ENCODE measurements around the gene CA10. TPM values are rescaled to one million over a fixed set of nuclear protein-coding genes. Genes with fewer than 3 reads are reported as not detected.

CA10 gene
- total RNA-seq, 2 experiments from 2014 or later, result not detected

DNA sequence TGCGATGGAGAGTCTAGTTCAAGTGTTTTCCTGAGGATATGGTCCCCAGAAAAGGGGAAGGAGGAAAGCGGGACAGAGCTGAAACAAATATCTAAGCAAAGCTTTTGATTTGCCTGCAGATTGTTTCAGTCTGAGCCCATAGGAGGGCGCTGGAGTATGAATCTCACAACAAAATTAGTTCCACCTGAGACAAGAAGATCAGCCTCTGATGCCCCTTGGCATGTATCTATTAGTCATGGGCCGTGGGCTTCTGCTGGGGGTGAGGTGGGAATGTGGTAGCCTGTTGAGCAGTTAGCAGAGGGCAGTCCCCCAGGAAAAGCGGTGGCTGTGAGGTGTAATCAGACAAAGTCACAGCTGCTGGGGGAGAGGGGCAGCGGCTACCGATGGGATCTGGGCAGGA lies 446.9 kb downstream of the CA10 start:
- Mint-ChIP-seq H3K4me1 (no peaks in the 10 kb centered on the region), H3K9me3 (no peaks in the 10 kb centered on the region), H3K27ac (no peak overlapping the region), H3K27me3 (peaks cover 16% of the 10 kb centered on the region), H3K36me3 (ENCODE audit: low read depth) (no peaks in the 10 kb centered on the region), H3K4me3 (no peak overlapping the region)
- POLR2A ChIA-PET, result no interaction called here
- CTCF ChIA-PET, result no interaction called here
- no peak for DNase-seq

DNA sequence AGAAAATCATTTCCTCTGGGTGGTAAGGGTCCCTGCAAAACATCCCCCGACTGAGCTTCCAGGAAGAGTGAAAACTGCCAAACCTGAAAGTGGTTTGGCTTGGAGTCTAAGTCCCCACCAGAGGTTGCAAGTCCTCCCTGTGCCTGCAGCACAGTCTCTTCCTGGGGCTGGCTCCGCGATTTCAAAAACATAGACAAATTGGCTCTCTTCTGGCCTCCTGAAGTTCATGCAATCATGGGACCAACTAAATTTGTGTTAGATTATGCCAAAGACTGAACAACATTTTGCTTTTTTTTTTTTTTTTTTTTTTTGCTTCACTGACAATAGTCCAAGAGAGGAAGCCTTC lies 447.9 kb downstream of the CA10 start:
- Mint-ChIP-seq H3K4me1 (no peaks in the 10 kb centered on the region), H3K27me3 (peaks cover 16% of the 10 kb centered on the region), H3K9me3 (no peaks in the 10 kb centered on the region), H3K36me3 (ENCODE audit: low read depth) (no peaks in the 10 kb centered on the region), H3K4me3 (no peak overlapping the region), H3K27ac (no peak overlapping the region)
- no peak for DNase-seq
- ChIA-PET CTCF (no interaction called here), POLR2A (no interaction called here)

DNA sequence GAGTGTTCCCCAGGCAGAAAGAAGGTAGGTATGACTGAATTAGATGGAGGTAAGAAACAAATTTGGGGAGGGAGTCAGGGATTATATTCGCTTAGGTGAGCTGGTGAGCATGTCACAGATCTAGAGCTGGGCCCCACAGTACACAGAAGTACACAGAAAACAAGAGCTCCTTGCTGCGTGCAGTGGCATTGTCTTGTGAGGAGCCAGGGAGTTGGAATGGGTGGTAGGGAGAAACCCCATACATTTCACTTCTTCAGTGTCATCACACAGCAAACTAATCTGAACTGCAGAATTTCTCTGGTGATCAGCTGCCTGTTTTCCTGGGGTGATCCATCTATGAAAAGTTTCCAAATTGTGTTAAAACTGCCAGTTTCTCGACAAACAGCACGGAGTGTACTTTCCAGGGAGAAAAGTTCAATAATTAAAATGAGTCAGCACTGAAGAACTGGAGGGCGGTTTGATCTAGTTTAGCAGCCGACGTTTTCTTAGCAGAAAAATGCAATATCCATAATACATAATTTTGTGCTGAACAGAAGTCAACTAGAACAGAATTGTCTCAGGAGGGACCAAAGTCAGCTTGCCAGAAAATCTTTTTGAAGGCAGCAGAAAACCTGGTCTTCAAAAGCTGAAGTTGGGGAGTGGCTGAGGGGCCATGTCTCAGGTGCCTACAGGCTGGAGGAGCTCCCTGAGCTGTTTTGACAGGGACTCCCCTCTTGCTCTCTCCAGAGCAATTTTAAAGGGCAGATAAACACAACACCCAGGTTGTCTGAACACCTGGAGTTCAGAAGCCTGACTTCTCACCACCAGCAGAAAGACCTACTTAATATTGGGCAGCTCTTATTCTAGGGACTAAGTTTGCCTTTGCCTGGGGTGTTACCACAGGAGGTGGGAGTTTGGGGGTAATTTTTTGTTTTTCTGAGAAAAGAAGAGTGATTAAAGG lies 448.6 kb downstream of the CA10 start:
- no peak overlapping the region for H3K27ac Mint-ChIP-seq
- no peak overlapping the region for H3K4me3 Mint-ChIP-seq
- POLR2A ChIA-PET, result no interaction called here
- CTCF ChIA-PET, result no interaction called here
- DNase-seq, result no peak
- H3K27me3 Mint-ChIP-seq, result peaks cover 16% of the 10 kb centered on the region
- no peaks in the 10 kb centered on the region for H3K9me3 Mint-ChIP-seq
- no peaks in the 10 kb centered on the region for H3K4me1 Mint-ChIP-seq
- no peaks in the 10 kb centered on the region for H3K36me3 Mint-ChIP-seq (ENCODE audit: low read depth)

DNA sequence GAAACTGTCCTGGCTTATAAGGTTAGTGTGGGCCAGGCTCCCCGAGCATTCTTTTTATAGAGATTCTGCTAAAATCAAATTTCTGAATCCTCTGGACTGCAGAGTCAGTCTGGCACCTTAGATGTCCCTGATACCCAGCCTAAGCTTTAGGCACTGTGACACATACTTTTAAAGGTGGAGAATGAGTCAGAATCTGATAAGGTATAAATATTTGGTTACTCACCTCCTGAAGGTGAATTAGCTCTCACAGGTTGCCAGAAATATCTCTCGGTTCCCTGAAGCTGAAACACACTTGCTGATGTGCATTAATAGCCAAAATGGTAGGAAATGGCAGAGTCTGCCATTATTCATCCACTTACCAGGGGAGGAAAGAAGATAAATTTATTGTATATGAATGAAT lies 451.3 kb downstream of the CA10 start:
- Mint-ChIP-seq H3K9me3 (no peaks in the 10 kb centered on the region), H3K36me3 (ENCODE audit: low read depth) (no peaks in the 10 kb centered on the region), H3K27ac (no peak overlapping the region), H3K4me3 (no peak overlapping the region), H3K27me3 (peaks cover 12% of the 10 kb centered on the region), H3K4me1 (no peaks in the 10 kb centered on the region)
- POLR2A ChIA-PET, result no interaction called here
- DNase-seq, result no peak
- CTCF ChIA-PET, result no interaction called here

DNA sequence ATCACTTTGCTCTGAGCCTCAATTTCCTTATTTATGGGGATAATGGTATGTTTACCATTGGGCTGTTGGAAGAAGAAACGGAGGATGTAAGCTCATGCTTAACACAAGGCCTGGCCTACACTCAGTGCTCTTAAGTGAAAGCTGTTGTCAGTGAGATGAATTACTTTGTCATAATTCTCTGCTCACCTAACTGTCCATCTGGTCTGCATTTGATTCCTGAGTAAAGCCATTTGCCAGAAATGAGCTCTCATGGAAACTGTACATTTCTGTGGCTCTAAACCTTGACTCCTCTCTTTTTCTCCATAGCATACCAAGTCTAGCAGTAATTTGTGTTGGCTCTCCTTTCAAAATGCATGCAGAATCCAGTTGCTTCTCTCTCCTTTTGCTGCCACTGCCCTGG lies 452.4 kb downstream of the CA10 start:
- Mint-ChIP-seq H3K4me3 (no peak overlapping the region), H3K9me3 (no peaks in the 10 kb centered on the region), H3K27ac (no peak overlapping the region), H3K27me3 (peaks cover 5% of the 10 kb centered on the region), H3K36me3 (ENCODE audit: low read depth) (no peaks in the 10 kb centered on the region), H3K4me1 (no peaks in the 10 kb centered on the region)
- POLR2A ChIA-PET, result no interaction called here
- CTCF ChIA-PET, result no interaction called here
- DNase-seq, result no peak

DNA sequence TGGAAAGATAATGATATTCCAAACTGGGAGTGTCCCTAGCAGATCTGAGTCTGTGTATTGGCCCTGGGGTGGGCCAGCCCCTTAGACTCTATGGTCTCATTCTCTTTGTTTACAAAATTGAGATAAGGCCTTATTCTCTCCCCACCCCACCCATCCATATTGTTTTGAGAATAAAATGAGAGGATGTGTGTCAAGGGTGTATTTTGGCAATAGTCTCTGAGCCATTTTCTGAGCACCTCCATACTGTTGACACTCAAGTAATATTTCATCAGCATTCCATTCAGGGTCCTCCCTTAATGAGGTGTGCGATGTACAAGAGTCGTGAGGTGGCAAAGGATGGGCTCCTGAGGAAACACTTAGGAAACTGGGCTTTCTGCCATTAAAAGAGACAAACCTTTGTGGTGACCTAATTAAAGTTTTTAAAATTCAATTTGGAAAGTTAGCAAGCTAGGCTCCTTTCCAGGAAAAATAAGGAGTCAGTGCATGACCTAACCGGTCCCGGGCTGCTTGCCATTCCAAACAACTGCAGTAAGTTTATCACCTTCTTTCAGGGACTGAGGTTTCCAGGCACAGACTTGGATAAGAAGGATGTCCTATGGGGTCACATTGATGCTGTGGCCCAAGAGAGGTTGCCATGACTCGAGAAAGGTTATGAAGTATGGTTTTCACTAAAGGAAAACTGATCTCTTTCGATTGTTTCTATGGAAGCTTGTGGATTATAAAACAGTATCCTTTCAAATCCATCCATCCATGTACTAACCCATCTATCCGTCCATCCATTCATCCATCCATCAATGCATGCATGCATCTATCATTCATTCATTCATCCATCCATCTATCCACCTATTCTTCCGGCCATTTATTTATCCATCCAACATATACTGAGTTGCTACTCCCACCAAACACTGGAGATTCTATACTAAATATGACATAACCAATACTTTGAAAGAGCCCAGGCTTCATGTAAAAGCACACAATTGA lies 454.9 kb downstream of the CA10 start:
- Mint-ChIP-seq H3K27me3 (no peaks in the 10 kb centered on the region), H3K27ac (no peak overlapping the region), H3K9me3 (no peaks in the 10 kb centered on the region), H3K36me3 (ENCODE audit: low read depth) (no peaks in the 10 kb centered on the region), H3K4me1 (no peaks in the 10 kb centered on the region), H3K4me3 (no peak overlapping the region)
- ChIA-PET CTCF (no interaction called here), POLR2A (no interaction called here)
- no peak for DNase-seq

DNA sequence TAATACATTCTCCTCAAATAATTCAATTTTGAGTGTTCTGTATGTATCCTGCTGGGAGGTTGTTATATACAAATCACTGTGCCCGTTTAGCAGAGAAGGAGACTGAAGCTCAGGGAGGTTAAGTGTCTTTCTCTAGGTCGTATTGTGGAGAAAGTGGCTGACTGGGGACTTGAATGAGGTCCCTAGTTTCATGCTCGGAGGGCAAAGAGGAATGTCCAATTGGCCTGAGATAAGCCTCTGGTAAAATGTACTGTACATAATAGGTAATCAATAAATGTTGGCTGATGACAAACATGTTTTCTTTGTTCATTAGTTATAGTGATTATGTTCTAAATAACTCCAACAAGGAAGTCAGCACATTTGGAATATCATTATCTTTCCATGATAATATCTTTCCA lies 455.6 kb downstream of the CA10 start:
- DNase-seq, result no peak
- CTCF ChIA-PET, result no interaction called here
- Mint-ChIP-seq H3K9me3 (no peaks in the 10 kb centered on the region), H3K27me3 (no peaks in the 10 kb centered on the region), H3K4me3 (no peak overlapping the region), H3K27ac (no peak overlapping the region), H3K36me3 (ENCODE audit: low read depth) (no peaks in the 10 kb centered on the region), H3K4me1 (no peaks in the 10 kb centered on the region)
- POLR2A ChIA-PET, result no interaction called here

DNA sequence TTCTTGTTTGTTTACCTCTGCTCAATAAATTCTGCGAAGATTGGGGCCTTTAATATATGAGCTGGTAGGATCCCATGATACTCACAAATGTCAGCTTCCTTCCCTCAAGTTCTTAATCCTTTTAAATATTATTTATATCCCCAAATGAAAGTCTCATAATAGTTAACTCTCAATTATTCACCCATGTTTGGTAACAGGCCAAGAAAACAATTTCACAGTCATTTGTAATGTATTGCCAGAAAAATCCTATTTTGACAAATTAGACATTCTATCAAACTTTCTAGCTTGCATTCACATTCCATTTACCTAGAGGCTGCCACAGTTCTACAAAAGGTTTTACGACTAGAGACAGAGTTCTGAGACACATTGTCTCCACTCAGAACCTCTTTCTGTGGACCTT lies 457.0 kb downstream of the CA10 start:
- Mint-ChIP-seq H3K4me3 (no peak overlapping the region), H3K27ac (no peak overlapping the region), H3K27me3 (peaks cover 9% of the 10 kb centered on the region), H3K4me1 (no peaks in the 10 kb centered on the region), H3K36me3 (ENCODE audit: low read depth) (no peaks in the 10 kb centered on the region), H3K9me3 (no peaks in the 10 kb centered on the region)
- ChIA-PET POLR2A (no interaction called here), CTCF (no interaction called here)
- DNase-seq, result no peak

DNA sequence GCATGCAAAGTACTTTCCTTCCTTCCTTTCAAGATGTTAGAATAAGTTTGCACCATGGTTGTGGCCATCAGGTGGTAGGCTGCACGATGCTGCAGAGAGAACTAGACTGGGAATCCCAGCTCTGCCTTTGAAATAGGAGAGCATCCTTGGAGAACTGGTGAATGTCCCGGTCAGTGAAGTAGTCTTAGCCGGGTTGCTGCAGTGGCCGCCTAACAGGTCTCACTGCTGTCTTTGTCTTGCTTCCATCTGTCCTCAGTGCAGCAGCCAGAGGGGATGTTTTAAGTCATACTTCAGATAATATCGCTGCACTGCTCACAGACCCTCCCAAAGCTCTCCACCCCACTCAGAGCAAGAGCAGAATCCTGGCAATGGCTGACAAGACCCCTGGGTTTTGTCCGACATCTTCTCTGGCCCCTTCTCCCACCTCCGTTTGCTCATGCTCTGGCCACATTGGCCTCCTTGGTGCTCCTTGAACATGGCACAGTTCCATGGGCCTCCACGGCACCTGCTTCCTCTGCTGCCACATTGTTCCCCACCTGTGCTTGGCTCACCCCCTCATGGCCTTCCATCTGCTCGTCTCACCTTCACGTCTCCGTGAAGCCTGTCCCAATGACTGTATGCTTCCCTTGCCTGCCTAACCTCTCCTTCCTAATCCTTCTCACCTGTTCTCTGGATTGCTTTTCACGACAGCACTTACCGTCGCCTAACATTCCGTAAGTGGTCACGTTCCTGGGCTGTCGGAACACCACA lies 458.3 kb downstream of the CA10 start:
- CTCF ChIA-PET, result no interaction called here
- no peak overlapping the region for H3K4me3 Mint-ChIP-seq

DNA sequence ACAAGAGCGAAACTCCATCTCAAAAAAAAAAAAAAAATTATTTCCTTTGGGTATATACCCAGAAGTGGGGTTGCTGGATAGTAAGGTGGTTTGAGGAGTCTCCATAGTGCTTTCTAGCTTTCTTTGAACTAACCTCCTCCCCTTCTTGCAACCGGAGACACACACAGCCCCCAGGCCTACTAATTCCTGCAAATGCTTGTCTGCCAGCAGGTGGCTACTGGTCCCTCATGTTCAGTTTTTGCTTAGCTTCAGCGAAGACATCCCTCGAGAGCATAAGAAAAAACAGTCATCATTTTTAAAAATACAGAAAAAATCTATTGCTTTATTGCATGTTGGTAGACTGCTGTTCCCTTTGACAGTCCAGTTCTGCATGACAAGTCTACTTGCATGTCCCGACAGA lies 459.2 kb downstream of the CA10 start:
- Mint-ChIP-seq H3K27me3 (peaks cover 18% of the 10 kb centered on the region), H3K27ac (no peak overlapping the region), H3K4me3 (no peak overlapping the region), H3K4me1 (no peaks in the 10 kb centered on the region), H3K9me3 (no peaks in the 10 kb centered on the region), H3K36me3 (ENCODE audit: low read depth) (no peaks in the 10 kb centered on the region)
- CTCF ChIA-PET, result no interaction called here
- no peak for DNase-seq
- POLR2A ChIA-PET, result no interaction called here

More for the DNA sequence above, 458.3 kb downstream of the CA10 start:
- Mint-ChIP-seq H3K36me3 (ENCODE audit: low read depth) (no peaks in the 10 kb centered on the region), H3K4me1 (no peaks in the 10 kb centered on the region), H3K9me3 (no peaks in the 10 kb centered on the region), H3K27ac (no peak overlapping the region), H3K27me3 (peaks cover 18% of the 10 kb centered on the region)
- no peak for DNase-seq
- POLR2A ChIA-PET, result no interaction called here

DNA sequence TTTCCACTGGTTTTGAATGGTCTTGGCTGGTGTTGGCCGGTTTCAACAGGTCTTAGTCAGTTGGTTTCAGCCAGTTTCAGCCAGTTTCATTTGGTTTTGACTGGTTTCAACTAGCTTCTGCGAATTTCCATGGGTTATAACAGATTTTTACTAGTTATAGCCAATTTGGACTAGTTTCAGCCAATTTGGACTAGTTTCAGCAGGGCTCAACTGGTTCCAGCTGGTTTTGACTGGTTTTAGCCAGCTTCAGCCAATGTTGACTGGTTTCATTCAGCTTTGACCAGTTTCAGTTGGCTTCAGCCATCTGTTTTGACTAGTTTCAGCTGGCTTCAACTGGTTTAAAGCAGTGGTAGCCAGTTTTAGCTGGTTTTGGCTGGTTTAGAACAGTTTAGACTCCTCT lies 465.6 kb downstream of the CA10 start:
- H3K9me3 Mint-ChIP-seq, result no peaks in the 10 kb centered on the region
- no peak for DNase-seq
- no peaks in the 10 kb centered on the region for H3K4me1 Mint-ChIP-seq
- H3K4me3 Mint-ChIP-seq, result no peak overlapping the region
- no peak overlapping the region for H3K27ac Mint-ChIP-seq
- H3K36me3 Mint-ChIP-seq (ENCODE audit: low read depth), result no peaks in the 10 kb centered on the region
- ChIA-PET POLR2A (no interaction called here), CTCF (no interaction called here)
- H3K27me3 Mint-ChIP-seq, result peaks cover 18% of the 10 kb centered on the region

DNA sequence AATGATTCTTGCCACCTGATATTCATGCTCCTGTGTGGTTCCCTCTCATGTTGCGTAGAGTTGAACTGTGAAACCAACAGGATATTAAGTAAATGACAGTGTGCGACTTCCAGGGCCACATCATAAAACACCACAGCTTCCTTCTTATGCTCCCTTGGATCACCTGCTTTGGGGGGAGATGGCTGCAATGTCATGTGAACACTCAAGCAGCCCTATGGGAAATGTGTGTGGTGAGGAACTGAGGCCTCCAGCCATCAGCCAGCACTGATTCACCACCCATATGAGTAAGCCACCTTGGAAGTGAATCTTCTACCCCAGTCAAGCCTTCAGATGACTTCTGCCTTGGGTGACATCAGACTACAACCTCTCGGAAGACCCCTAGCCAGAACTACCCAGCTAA lies 470.6 kb downstream of the CA10 start:
- Mint-ChIP-seq H3K27ac (no peak overlapping the region), H3K9me3 (no peaks in the 10 kb centered on the region), H3K4me3 (no peak overlapping the region), H3K4me1 (no peaks in the 10 kb centered on the region), H3K27me3 (peaks cover 1% of the 10 kb centered on the region), H3K36me3 (ENCODE audit: low read depth) (no peaks in the 10 kb centered on the region)
- CTCF ChIA-PET, result no interaction called here
- DNase-seq, result no peak
- POLR2A ChIA-PET, result no interaction called here

DNA sequence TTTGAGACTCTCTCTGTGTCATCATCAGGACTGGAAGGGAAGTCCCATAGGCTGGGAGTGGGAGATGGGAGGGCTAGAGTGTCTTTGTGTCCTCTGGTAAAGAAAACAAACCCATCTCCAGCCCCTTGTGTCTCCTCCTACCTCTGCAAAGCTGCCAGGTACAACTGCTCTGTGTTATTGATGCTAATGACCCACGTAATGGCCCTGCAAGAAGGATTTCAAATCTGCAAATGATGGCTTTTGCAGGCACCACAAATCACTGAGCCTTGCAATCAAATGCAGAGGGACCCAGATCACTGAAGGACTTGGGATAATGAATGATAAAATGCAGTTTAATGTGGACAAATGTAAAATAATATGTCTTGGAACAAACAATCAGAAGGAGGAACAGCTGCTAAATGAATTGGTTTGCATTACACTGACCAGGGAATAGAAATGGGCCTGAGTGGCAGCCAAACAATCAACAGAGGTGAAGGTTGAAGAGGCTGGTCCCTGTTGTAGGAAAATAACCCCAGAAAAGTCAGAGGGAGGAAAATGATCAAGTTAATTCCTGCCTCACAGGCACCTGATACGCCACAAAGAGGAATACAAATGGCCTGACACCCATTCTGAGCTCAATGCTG lies 473.1 kb downstream of the CA10 start:
- no peaks in the 10 kb centered on the region for H3K4me1 Mint-ChIP-seq
- CTCF ChIA-PET, result no interaction called here
- no peak for DNase-seq
- no peaks in the 10 kb centered on the region for H3K9me3 Mint-ChIP-seq
- H3K4me3 Mint-ChIP-seq, result no peak overlapping the region
- no peaks in the 10 kb centered on the region for H3K36me3 Mint-ChIP-seq (ENCODE audit: low read depth)
- H3K27ac Mint-ChIP-seq, result no peak overlapping the region
- peaks cover 3% of the 10 kb centered on the region for H3K27me3 Mint-ChIP-seq
- POLR2A ChIA-PET, result no interaction called here

All from activated CD4-positive, alpha-beta T cell treated with anti-CD3 and anti-CD28 coated beads, Interleukin-2, amount 10 ng/mL, durations not matched to agents 7 days and 5 days (primary cell).